HG02885 (cell line): ENCODE measurements around the gene ITM2C.

Experiments
- ATAC-seq: cut with Tn5 transposase; IDR thresholded peaks from one replicate; pipeline ENCODE4 v1.9.1; 2021; ENCODE audit warnings: mild to moderate bottlenecking; ENCODE audit not compliant: unreplicated experiment, poor library complexity

The ITM2C gene

GRCh38 chr2:230905448-230906421 is 41.0 kb downstream of the ITM2C start:
- ATAC-seq: no peak

GRCh38 chr2:230906471-230907230 is 41.9 kb downstream of the ITM2C start:
- no peak for ATAC-seq

GRCh38 chr2:230907361-230908091 is 42.8 kb downstream of the ITM2C start:
- no peak for ATAC-seq

- no peak for ATAC-seq
Observed at GRCh38 chr2:230908092-230908594, 43.4 kb downstream of the ITM2C start.

GRCh38 chr2:230908595-230909191 is 44.0 kb downstream of the ITM2C start:
- no peak for ATAC-seq

GRCh38 chr2:230909841-230910545 is 45.3 kb downstream of the ITM2C start:
- no peak for ATAC-seq

GRCh38 chr2:230910546-230911177 is 45.9 kb downstream of the ITM2C start:
- no peak for ATAC-seq

GRCh38 chr2:230912046-230912445 is 47.3 kb downstream of the ITM2C start:
- no peak for ATAC-seq

GRCh38 chr2:230912724-230913123 is 48.0 kb downstream of the ITM2C start:
- no peak for ATAC-seq

GRCh38 chr2:230913406-230914143 is 48.8 kb downstream of the ITM2C start:
- no peak for ATAC-seq

GRCh38 chr2:230914886-230915285 is 50.1 kb downstream of the ITM2C start:
- no peak for ATAC-seq

- no peak for ATAC-seq
Observed at GRCh38 chr2:230915319-230915718, 50.6 kb downstream of the ITM2C start.

GRCh38 chr2:230916218-230916617 is 51.5 kb downstream of the ITM2C start:
- ATAC-seq: no peak

GRCh38 chr2:230919240-230919639 is 54.5 kb downstream of the ITM2C start:
- ATAC-seq: no peak

GRCh38 chr2:230919681-230920080 is 54.9 kb downstream of the ITM2C start:
- no peak for ATAC-seq

GRCh38 chr2:230920167-230920566 is 55.4 kb downstream of the ITM2C start:
- no peak for ATAC-seq

- no peak for ATAC-seq
Observed at GRCh38 chr2:230921806-230922595, 57.3 kb downstream of the ITM2C start.
